GM21367 (cell line): Measurements from ENCODE around the gene OSGEP.
"Not testable (repeated sequence)": the region's sequence is repeated elsewhere in the genome, so short reads cannot be mapped to it uniquely, and the experiment has no call there.

Experiments
- ATAC-seq: cut with Tn5 transposase; IDR thresholded peaks from one replicate; pipeline ENCODE4 v1.9.1; 2021; ENCODE audit not compliant: unreplicated experiment

The OSGEP gene

DNA sequence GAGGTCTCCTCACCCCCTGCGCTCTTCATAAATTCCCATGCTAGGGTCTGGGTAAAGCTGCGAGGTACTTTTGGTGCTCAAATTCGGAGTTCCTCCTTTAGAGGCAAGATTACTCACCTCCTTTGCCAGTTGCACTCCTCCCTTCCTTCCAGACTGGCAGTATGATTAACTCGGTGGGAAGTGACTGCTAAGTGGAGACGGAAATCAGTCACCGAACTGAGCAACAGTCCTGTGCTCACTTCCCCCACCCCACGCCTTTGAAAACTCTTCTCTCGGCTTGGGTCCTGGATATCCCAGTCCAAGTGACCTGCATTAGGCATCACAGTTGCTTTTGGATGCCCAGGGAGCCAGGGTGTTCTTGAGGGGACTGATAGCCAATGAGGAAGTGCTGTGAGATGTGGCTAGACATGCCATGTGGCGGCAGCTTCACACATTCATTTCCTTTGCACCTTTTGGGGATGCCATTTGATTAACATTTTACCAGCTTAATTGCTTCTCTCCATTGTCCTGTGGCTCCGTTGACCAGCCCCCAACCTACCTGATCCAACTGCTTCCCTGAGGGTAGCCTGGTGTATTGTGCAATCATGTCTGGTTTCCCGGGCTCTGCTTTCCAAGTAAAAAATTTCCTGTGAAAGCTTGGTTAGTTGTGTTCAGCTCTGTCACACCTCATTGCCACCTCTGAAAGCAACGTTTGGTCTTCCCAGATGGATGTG, 15.4 kb upstream of the OSGEP start:
- peak; percentile 29 for ATAC-seq

DNA sequence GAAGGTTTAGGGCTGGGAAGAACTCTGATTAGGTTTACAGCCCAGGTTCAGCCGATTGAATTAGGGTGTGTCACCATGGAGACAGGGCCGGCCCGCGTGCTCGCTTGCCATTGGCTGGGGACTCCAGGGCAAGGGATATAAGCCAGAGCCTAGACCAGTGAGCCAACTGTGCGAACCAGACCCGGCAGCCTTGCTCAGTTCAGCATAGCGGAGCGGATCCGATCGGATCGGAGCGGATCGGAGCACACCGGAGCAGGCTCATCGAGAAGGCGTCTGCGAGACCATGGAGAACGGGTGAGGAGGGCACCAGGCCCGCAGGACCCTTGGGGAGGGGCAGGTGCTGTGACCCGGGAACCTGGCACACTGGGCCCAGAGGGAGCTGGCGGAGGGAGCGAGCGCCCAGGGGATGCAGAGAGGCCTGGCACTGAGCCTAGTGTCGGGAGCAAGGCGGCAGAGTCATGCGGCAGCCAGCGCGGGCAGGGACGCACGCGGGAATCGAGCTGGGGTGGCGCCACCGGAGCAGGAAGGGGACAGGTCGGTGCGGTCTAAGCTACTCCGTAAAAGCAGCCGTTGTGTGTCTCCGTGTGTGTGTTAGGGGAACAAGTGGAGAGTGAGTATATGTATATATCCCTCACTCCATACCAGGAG, 14.8 kb upstream of the OSGEP start, which contains the start of gene PNP:
TSS of gene PNP (plus strand) at position 165 of the 648 bp plus-strand sequence. CDS start at position 284, 119 bp downstream.
- peak; percentile 86 for ATAC-seq

DNA sequence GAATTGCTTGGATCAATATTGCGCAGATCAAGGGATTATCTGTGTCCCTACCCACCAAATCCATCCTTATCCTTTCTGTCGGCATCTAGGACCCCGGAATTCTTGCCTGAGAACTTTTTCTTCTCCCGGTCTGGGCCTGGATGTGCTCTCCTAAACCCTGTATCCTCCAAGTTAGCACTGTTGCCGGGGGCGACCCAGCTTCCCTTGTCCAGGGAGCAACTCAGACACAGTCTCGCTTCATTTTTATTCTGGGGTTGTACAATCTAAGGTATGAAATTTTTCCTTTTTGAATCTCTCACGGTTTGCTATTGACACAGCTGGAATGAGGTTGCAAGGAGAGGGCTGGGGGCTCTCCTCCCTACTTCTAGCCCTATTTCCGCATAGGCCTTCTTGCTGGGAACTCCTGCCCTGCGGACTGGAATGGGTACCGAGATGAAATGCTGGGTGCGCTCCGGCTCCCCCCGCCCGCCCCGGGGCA, 14.2 kb upstream of the OSGEP start:
- ATAC-seq = no peak

DNA sequence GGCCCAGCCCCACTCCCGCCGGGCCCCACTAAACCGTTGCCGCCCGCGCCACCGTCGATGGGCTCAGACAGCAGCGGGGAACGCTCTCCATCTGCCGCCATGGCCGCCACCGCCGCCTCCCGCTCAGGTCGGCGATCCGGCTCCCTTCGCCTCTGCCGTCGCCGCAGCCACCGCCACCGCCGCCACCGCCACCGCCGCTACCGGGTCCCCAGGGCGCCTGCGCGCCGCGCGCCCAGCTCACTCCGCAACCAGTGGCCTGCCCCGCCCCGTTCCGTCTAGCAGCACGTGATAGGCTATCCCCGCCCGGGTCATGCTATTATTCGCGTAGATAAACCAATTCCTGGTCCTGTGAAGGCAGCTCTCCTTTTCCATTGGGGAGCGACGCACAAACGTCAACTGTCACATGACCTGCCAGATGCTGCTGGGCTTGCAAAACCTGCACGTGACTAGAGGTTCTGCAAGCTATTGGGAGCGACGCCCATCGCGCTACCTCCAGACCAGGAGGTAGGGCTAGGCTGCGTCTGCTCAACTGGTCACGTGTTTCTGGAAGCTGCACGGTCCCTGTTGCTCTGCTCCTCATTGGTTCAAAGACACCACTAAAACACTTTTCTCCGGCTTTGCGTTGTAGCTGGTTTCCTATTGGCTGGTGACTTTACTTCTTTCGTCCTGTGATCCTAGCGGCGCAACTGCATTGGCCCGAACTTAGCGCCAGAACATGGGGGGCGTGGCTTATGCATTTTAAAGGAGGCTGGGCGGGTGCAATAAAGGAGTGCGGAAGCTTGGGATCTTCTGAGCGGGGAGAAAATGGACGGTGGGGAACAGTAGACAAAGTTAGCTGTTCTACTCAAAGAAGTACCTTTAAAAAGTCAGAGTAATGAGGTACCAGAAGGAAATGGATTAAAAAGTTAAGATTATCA, 6.9 kb upstream of the OSGEP start, which contains the start of gene PIP4P1:
TSS of gene PIP4P1 (minus strand) at position 210 of the 917 bp plus-strand sequence. CDS start at position 101, 109 bp downstream.
- ATAC-seq = peak; percentile 91

DNA sequence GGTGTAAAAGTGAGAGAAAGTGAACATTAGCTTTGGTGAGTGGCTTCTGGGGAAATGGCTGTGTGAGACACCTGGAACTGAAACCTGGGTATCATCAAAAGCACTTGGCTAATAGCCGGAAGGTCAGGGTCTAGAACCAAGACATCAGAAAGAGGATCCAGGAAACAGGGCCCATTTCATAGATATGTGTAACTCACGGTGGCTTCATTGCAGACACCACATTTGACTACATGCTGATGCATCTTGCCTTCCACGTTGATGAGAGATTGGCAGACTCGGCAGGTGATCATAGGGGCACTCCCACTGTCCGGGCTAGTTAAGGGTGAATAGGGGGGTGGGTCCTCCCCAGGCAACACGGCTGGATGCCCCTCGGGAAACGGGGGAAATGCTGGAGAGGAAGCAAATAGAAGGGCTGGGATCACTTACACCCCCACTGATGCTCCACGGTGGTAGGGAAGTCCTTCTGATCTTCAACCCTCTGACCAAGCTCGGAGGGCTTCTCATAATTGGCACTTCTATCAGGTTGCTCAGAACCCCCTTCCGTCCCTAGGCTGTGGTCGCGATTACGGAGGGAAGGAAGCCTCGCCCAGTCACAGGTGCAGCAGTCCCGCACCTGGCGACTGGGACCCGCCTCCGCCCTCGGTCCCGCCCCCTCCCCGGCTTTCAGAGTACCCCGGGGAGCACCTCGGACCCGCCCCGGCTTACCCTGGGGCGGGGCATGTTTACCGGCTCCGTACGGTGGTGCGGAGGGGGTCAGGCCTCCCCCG, 6.0 kb upstream of the OSGEP start:
- ATAC-seq = no peak

DNA sequence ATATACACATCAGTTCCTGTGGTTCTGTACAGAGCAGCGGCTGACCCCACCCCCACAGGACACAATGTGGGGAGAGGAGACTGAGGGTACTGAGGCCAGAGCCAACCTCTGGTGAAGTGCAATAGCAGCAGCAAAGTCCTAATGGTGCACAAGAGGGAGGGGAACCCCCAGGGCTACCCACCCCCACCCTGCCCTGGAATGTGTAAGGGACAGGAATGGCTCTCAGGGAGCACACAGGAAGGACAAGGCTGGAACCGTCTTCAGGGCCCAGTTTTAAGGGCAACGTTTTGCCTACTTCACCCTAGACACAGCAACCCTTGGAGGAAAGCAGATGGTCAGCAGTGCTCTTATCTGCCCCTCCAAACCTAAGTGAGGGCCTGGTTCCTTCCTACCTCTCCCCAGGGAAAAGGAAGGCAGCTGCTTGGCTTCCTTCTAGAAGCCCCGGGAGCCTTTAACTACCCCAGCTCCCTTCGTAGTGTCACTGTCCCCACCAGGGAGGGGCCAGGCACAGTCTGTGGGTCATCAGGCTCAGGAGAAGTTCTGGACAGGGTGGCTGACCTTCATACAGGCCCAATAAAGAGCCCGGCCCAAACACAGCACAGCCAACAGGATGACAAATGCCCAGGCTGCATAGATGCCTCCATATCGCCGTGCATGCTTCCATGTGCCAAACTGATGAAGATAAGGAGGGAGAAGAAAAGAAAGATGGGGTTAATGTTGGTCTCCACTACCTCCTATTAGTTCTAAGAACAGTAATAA, 3.6 kb upstream of the OSGEP start:
- ATAC-seq = no peak

DNA sequence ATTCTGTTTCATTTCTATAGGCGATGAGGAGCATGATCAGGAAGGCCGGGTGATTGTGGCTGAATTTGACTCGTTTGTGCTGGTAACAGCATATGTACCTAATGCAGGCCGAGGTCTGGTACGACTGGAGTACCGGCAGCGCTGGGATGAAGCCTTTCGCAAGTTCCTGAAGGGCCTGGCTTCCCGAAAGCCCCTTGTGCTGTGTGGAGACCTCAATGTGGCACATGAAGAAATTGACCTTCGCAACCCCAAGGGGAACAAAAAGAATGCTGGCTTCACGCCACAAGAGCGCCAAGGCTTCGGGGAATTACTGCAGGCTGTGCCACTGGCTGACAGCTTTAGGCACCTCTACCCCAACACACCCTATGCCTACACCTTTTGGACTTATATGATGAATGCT, 2.4 kb upstream of the OSGEP start:
- ATAC-seq = no peak

DNA sequence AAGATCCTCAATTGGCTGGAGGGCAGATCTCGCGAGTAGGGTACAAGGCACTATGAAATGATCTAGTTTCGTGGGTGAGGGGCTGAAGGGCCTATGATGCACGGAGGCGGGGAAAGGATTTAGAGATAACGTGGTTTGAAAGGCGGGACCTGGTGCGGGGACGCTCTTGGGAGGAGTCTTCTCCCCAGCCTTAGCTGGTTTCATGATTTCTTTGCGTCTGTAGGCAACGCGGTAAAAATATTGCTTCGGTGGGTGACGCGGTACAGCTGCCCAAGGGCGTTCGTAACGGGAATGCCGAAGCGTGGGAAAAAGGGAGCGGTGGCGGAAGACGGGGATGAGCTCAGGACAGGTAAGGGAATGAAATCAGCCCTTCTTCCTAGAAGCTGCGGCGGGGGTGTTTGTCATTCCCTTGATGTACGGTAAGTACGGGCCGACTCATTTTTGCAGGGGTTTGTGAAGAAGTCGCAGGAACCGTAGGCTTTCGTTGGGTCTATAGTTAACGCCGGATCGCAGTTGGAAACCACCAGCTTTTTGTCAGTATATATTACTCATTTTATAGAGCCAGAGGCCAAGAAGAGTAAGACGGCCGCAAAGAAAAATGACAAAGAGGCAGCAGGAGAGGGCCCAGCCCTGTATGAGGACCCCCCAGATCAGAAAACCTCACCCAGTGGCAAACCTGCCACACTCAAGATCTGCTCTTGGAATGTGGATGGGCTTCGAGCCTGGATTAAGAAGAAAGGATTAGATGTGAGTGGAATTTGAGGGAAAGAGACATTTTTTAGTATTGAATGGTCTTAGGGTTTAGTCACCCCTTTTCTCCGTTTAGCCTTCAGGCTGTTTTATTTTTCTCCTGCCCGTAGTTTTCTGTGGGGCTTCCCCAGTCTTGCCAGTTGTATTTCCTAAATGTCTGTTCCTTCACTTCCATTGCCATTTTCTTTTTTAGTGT, 1.0 kb upstream of the OSGEP start:
- peak; percentile 33 for ATAC-seq

DNA sequence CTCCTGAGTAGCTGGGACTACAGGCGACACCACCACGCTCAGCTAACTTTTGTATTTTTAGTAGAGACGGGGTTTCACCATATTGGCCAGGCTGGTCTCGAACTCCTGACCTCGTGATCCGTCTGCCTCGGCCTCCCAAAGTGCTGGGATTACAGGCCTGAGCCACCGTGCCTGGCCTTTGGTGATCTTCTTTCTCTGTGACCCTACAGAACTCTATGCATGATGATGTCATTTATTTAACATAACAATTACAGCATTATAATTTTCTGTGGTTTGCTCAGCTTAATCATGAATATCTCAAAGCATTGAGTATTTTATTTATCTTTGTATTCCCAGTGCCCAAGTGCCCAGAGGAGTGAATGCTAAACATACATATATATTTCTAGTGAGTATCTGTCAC, 1.8 kb downstream of the OSGEP start:
- not testable (repeated sequence) for ATAC-seq

DNA sequence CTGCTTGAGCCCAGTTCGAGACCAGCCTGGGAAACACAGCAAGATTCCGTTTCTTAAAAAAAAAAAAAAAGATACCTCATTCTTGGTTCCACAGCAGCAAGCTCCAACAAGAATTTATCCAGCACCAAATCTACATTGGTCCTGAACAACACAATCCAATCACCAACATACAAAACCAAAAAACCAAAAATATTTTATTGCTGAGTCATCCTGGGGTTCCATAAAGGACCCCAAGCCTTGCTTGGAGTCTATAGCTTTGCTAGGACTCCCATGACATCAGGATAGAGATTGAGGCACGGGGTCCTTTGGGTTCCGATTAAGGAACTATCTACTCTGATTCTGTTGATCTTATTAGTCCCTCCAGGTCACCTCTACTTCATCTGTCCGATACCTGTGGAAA, 7.7 kb downstream of the OSGEP start:
- ATAC-seq = no peak

DNA sequence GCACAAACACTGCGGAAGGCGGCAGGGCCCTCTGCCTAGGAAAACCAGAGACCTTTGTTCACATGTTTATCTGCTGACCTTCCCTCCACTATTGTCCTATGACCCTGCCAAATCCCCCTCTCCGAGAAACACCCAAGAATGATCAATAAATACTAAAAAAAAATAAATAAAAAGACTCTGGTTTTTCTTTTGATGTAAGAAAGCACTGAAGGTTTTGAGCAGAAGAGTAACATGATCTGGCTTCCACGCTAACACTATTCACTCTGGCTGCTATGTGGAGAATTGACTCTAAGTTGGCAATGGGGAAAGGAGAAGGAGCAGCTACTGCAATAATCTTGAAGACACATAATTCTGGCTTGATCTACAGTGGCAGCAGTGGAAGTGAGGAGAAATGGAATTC, 11.0 kb downstream of the OSGEP start:
- not testable (repeated sequence) for ATAC-seq

DNA sequence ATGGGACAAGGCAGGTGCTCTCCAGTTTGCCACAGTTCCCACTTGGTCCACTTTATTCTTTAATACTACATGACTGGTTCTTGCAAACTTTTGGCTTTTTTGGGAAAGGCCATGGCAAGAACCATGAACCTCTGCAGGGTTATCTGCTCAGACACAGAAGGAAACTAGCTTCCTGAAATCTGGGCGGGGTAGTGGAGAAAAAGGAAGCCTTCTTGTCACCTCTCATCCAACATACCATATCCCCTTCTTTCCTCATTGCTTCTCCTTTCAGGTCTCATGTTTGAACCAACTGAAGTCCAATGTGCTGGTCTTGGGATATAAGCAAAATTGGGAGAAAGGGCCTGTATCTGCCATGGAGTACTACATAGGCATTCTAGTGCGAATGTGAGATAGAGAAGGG, 13.2 kb downstream of the OSGEP start:
- no peak for ATAC-seq

DNA sequence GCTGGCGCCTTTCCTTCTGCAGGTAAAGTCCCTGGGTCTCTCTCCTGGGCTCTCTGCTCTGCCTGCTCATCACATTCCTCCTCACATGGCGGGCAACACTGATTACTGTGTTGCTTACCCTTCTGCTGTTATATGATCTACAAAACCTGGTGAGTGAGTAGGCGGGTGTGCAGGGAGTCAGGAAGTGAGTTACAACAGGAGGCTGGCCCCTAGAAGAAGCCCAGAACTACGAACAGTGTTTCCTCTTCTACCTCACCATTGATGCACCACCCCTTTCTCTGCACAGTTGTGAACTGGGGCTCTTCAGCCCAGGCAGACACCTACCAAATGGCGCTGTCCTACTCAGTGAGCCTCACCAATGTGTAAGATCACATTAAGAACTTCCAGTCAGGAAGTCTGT, 13.7 kb downstream of the OSGEP start:
- no peak for ATAC-seq

DNA sequence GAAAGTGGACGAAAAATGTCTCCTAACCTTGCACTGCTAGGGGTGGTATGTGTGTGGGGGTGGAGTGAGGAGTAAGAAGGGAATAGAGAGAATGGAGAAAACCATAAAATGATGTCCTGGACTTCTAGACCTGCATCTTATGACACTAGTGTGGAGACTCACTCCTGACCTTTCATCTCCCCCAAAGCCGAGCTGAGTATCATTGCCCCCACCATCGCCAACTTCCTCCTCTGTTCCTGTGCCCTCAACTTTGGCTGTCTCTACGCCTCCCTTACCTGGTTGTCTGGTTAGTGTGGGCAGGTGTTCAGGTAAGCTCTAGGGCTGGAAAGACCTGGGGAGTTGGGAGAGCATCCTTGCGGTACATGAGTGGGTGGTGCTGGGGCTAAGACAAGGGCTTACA, 14.1 kb downstream of the OSGEP start:
- no peak for ATAC-seq

DNA sequence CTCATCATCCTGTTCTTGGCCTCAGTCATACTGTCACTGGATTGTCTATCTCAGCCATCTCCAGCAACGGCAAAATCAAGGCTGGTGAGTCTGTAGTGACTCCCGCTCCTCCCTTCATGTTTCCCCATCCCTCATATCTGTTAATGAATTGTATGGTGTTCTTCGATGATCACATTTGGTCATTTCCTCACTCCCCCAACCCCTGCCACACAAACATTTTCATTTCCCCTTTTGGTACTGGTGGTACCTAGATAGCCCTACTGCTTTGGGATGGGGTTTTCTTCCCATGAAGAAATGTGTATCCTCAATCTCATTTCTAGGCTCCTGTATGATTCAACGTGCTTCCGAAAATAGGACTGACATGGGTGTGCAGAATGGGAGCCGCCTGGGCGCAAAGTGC, 15.9 kb downstream of the OSGEP start:
- ATAC-seq = no peak

DNA sequence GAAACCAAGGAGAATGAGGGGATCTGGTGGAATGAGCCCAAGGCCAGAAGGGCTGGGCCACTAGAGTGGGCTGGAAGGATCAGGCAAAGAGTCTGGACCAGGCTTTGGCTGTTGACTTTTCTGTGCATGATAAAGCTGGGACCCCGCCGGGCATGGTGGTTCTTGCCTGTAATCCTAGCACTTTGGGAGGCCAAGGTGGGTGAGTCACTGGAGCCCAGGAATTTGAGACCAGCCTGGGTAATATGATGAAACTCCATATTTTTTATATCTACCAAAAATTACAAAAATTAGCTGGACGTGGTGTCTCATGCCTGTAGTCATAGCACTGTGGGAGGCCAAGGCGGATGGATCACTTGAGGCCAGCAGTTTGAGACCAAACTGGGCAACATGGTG, 18.3 kb downstream of the OSGEP start:
- ATAC-seq = no peak

DNA sequence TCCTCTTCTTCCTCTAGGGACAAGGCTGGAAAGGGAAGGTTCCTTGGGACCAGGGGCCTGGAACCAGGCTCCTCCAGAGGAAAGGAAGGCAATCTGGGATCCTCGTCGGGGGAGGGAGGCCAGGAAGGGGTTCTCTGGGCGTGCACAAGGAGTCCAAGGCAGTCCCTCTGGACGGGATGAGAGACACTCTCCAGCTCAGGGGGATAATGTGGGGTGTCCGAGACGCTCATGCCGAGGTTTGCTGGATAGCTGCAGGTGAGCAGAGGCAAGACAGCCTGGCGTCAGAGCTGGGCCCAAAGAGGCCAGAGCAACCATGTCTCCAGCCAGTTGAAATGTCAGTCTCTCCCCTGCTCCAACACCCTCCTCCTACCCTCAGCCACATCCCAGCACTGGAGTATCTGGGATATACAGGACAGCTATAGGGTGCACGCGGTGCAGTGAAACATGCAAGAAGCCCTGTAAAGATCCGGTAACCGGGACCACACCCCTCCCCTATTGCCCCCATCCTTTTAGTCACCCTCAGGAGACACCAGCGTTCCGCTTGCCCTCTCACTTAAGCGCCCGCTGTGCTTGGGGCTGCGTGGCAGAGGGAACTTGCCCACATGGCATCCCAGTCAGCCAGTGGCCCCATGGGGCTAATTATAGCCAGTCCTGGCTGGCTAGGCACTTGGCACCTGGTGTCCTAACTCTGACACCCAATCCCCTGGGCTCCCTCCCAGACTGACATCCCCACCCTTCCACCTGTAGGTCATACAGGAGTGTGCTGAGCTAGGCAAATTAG, 18.8 kb downstream of the OSGEP start, which contains the start of gene KLHL33:
TSS of gene KLHL33 (minus strand) at position 585 of the 781 bp plus-strand sequence. CDS start at position 230, 355 bp downstream.
- no peak for ATAC-seq
